Esophagus muscularis mucosa (tissue), 3 donors: Measurements from ENCODE around the gene SLC29A1.

Experiments
- POLR2A ChIP-seq: fragments of 450-650 bp; IDR thresholded peaks from one replicate; pipeline ENCODE4 v1.6.1; 2017; ENCODE audit warnings: antibody characterized with exemption, moderate library complexity, mild to moderate bottlenecking, low read depth
- POLR2AphosphoS5 ChIP-seq, 2 donors: sonication (generic); formaldehyde crosslinking; IDR thresholded peaks; one replicate each; pipeline ENCODE4 v1.6.1; 2017; ENCODE audit warnings: antibody characterized with exemption in 2 of 2
- TF ChIP-seq, protein P1 (sequence below), 3 experiments: fragments of 200-600 bp in 2 of 3; fragments of 450-650 bp in 1 of 3; sonication (generic) in 2 of 3; IDR thresholded peaks; one replicate each; pipeline ENCODE4 v1.5.1; 2017 to 2019; ENCODE audit warnings: antibody characterized with exemption in 3 of 3, mild to moderate bottlenecking in 2 of 3, moderate library complexity in 1 of 3

DNA sequence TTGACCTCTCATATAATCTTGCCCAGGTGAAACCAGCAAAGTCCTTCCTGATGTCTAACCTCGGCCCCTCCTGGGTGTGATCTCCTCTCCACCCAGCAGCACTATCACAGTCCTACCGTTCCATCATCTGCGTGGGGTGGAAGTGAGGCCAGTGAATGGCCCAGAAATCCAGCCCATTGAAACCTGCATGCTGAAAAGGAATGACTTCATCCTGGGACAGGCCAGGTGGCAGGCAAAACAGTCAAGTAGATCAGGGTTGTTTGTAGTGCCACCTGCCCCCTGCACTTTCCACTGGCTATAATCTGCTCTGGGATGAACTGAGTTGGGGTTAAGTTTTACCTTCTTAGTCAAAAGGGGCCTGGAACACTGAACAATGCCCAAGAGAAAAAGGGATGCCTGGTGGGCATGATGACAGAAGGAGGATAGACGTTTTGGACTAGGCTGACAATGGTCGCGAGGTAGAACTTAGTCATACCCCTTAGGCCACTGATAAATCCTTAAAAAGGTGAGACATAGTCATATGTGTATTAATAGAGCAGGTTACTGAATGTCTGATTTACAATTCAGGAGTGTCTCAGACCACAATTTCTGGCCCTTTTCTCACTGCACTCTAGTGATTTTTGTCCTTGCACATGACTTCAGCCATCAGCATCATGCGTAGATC is 15.4 kb downstream of the SLC29A1 start:
- TF ChIP-seq, protein P1, sequence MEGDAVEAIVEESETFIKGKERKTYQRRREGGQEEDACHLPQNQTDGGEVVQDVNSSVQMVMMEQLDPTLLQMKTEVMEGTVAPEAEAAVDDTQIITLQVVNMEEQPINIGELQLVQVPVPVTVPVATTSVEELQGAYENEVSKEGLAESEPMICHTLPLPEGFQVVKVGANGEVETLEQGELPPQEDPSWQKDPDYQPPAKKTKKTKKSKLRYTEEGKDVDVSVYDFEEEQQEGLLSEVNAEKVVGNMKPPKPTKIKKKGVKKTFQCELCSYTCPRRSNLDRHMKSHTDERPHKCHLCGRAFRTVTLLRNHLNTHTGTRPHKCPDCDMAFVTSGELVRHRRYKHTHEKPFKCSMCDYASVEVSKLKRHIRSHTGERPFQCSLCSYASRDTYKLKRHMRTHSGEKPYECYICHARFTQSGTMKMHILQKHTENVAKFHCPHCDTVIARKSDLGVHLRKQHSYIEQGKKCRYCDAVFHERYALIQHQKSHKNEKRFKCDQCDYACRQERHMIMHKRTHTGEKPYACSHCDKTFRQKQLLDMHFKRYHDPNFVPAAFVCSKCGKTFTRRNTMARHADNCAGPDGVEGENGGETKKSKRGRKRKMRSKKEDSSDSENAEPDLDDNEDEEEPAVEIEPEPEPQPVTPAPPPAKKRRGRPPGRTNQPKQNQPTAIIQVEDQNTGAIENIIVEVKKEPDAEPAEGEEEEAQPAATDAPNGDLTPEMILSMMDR (IDR thresholded peaks at IDR 0.05), result no peak
- TF ChIP-seq POLR2A (no peak), POLR2AphosphoS5 (IDR thresholded peaks at IDR 0.05) (no peak)
